Calu3 (cell line): ENCODE results near the gene MYH14. TPM values are rescaled to one million over a fixed set of nuclear protein-coding genes. Genes with fewer than 3 reads are reported as not detected.

Source experiments
- BruUV-seq: library from RNA; stranded (reverse); fragments of 400-500 nt; replicated peaks from 2 replicates; lab custom pipeline; 2021; lab: Mats Ljungman, UMichigan
- CTCF ChIA-PET: fragments of 300-600 bp; sonication (Branson Sonifier 250); formaldehyde crosslinking; loops from one replicate; lab custom pipeline; 2022; ENCODE audit warnings: antibody characterized with exemption; lab: Charles Lee
- DNase-seq: peaks from one replicate; pipeline ENCODE4 v3.0.0; 2022
- H3K27ac Mint-ChIP-seq: one replicate; pipeline ENCODE4 v1.8.0; 2022; ENCODE audit warnings: mixed read lengths; ENCODE audit not compliant: unreplicated experiment
- H3K27me3 Mint-ChIP-seq: one replicate; pipeline ENCODE4 v1.8.0; 2022; ENCODE audit warnings: mixed read lengths; ENCODE audit not compliant: unreplicated experiment
- H3K36me3 Mint-ChIP-seq: one replicate; pipeline ENCODE4 v1.8.0; 2022; ENCODE audit warnings: mild to moderate bottlenecking, moderate library complexity, mixed read lengths; ENCODE audit not compliant: insufficient read depth, unreplicated experiment
- H3K4me1 Mint-ChIP-seq: one replicate; pipeline ENCODE4 v1.8.0; 2022; ENCODE audit warnings: mild to moderate bottlenecking, low read depth, mixed read lengths; ENCODE audit not compliant: unreplicated experiment
- H3K4me3 Mint-ChIP-seq: one replicate; pipeline ENCODE4 v1.8.0; 2022; ENCODE audit warnings: mild to moderate bottlenecking, low read depth, moderate library complexity, mixed read lengths; ENCODE audit not compliant: unreplicated experiment
- H3K9me3 Mint-ChIP-seq: one replicate; pipeline ENCODE4 v1.8.0; 2022; ENCODE audit warnings: low read depth, mixed read lengths; ENCODE audit not compliant: unreplicated experiment
- intact Hi-C: fragments of 100-400 bp; cut with micrococcal nuclease; formaldehyde crosslinking; loops from one replicate; pipeline ENCODE4 v1.10.0; 2022; ENCODE audit not compliant: unreplicated experiment
- total RNA-seq: library from RNA; stranded (reverse); gene quantifications from 2 replicates; pipeline ENCODE4 v1.2.3, GENCODE V29; 2022
- TF ChIP-seq, protein P1 (sequence below): fragments of 200-600 bp; IDR thresholded peaks from one replicate; pipeline ENCODE4 v1.8.0; 2022; ENCODE audit warnings: antibody characterized with exemption; ENCODE audit not compliant: unreplicated experiment

The MYH14 gene
- total RNA-seq, 1 experiment from 2014 or later, result 255 TPM

DNA sequence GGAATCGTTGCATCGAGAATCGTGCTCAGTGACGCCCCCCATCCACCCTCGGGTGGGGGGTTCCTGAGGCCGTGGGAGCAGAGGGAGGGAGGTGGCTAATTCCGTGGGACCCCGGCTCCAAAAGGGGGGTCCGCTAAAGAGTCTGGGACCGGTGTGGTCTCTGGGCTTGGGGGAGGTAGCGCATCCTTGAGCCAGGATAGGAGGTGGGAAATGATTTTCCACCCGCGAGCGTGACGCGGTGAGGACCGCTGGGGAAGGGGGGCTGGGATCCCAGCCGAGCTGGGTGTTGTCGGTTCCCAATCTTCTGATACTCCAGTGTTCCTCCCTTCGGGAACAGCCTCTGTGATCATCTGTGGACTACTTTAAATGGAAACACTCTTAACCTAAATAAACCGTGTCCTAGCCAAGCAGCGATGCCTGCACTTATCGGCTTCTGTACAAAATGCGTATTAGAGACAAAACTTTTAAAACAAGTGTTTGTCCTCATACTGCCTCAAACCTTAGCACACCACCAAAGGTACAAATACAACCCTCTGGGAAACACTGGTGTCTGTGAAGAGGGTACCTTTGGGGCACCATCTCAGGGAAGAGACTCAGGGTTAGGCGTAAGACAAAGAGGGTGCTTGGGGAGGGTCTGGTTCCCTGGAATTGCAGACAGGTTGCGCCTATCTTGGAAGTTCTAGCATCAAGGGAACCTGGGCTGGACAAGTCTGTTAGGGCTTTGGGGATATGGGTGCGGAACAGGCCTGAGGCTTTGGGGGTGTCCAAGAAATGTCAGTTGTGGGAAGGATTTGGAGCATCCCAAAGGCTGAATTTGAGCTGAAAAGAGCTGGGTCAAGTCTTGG lies 109.8 kb downstream of the MYH14 start:
- BruUV-seq, result no TSS peak
- CTCF ChIA-PET, result no interaction called here
- intact Hi-C loops, result no loop called here
- Mint-ChIP-seq H3K27me3 (no peaks in the 10 kb centered on the region), H3K4me3 (no peak overlapping the region), H3K4me1 (peaks cover 9% of the 10 kb centered on the region), H3K27ac (peak overlapping the region; percentile 41), H3K9me3 (no peaks in the 10 kb centered on the region), H3K36me3 (peaks cover 20% of the 10 kb centered on the region)
- TF ChIP-seq, protein P1, sequence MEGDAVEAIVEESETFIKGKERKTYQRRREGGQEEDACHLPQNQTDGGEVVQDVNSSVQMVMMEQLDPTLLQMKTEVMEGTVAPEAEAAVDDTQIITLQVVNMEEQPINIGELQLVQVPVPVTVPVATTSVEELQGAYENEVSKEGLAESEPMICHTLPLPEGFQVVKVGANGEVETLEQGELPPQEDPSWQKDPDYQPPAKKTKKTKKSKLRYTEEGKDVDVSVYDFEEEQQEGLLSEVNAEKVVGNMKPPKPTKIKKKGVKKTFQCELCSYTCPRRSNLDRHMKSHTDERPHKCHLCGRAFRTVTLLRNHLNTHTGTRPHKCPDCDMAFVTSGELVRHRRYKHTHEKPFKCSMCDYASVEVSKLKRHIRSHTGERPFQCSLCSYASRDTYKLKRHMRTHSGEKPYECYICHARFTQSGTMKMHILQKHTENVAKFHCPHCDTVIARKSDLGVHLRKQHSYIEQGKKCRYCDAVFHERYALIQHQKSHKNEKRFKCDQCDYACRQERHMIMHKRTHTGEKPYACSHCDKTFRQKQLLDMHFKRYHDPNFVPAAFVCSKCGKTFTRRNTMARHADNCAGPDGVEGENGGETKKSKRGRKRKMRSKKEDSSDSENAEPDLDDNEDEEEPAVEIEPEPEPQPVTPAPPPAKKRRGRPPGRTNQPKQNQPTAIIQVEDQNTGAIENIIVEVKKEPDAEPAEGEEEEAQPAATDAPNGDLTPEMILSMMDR, result no peak
- no peak for DNase-seq

DNA sequence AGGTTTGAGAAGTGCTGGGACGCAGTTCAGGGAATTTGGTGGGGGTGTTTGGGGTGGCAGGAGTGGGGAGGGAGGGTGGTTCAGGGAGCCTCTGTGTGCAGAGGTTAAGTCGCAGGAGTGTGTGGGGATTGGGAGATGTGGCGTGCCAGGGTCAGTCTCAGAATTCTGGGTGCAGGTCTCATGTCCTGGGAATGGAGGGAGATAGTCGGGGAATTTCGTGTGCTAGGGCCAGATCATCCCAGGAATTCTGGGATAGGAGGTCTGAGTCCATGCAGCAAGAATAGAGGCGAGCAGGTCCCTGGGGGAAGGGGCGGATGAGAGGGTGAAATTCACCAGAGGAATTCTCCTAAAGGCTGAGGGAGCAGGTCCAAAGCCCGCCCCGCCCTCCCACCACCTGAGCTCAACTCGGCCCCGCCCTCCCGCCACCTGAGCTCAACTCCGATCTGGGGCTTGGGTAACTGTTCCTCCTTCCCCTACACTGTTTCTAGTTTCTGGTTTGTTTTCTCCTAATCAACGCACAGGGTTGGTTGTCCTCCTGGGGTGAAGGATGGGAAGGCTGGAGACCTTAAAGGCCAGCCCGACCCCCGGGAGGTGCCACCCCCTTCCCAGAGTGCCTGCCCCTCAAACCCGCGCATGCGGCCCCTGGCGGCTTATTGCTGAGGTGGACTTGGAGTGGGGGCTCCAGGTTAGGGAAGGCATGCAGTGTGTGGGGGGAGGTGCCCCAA lies 110.6 kb downstream of the MYH14 start:
- TF ChIP-seq, protein P1, result no peak
- Mint-ChIP-seq H3K27me3 (no peaks in the 10 kb centered on the region), H3K9me3 (no peaks in the 10 kb centered on the region), H3K27ac (peak overlapping the region; percentile 41), H3K36me3 (peaks cover 13% of the 10 kb centered on the region), H3K4me3 (no peak overlapping the region), H3K4me1 (peaks cover 9% of the 10 kb centered on the region)
- intact Hi-C loops, result no loop called here
- no TSS peak for BruUV-seq
- CTCF ChIA-PET, result interaction anchor here (0.6 to 0.7 kb wide), 2 partner anchors 893 to 1515 kb away, joined by 3 to 4 read pairs; no protein-coding TSS in a partner anchor
- no peak for DNase-seq

DNA sequence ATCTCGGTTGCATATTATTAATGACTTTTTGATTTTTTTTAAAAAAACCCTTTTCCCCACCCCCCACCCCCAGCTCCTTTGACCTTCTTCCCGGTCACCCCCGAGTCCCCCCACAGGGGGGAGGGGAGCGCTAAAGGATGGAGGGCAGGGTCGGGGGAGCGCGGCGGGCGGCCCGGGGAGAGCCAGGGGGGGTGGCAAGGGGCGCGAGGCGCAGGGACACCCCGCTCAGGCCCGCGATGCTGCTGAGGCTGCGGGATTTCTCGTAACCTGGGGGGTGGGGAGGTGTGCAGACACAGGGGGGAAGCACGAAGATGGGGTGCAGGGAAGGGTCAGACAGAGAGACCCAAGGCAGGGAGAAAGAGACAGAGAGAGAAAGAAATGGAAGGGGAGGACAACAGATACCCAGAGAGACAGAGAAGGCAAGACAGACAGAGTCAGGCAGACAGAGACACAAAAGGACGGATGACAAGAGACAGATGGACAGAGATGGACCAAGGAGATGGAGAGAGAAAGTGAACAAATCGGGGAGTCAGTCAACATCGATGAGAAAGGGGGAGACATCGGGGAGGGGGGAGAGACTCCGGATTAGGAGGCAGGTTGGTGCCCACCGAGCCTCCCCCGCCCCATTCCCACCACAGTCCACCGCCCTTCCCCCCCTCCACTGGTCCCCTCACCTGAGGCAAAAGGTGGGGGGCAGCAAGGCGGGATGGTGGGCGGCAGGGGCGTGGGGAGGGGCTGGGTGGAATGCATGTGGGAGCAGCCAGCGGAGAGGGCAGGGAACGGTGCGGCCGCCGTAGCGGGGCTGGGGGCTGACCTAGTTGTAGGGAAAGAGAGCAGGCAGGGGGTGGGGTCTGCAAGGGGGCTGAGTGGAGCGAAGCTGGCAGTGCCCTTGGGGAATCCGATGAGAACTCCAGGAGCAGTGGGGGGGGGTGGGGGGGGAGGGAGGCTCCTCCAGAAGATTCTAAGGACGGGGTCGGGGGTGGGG lies 111.6 kb downstream of the MYH14 start:
- CTCF ChIA-PET, result interaction anchor here (0.6 to 0.7 kb wide), 3 partner anchors 124 to 1516 kb away, joined by 3 to 4 read pairs (median 4); no protein-coding TSS in a partner anchor
- TF ChIP-seq, protein P1, result no peak
- H3K4me1 Mint-ChIP-seq, result peaks cover 9% of the 10 kb centered on the region
- no peak for DNase-seq
- BruUV-seq, result no TSS peak
- no peak overlapping the region for H3K4me3 Mint-ChIP-seq
- H3K9me3 Mint-ChIP-seq, result no peaks in the 10 kb centered on the region
- intact Hi-C loops, result no loop called here
- H3K27ac Mint-ChIP-seq, result no peak overlapping the region
- no peaks in the 10 kb centered on the region for H3K27me3 Mint-ChIP-seq
- H3K36me3 Mint-ChIP-seq, result peaks cover 11% of the 10 kb centered on the region
